ENCODE results near the gene LHX6.

LHX6 gene

GRCh38 chr9:122236681-122237080 lies 7.9 kb upstream of the LHX6 start:
- Histone ChIP-seq H3K4me3 (ENCODE audit: insufficient read depth, low read depth, low read length, poor library complexity, severe bottlenecking) (no peak overlapping the region), H3K4me1 (ENCODE audit: control insufficient read depth, insufficient read depth, low read length, poor library complexity, severe bottlenecking) (no peaks in the 10 kb centered on the region), H3K36me3 (ENCODE audit: control insufficient read depth, insufficient read depth, low read length) (peaks cover 13% of the 10 kb centered on the region), H3K27me3 (replicated peaks; ENCODE audit: control insufficient read depth, insufficient read depth, low read length, poor library complexity, severe bottlenecking) (no peaks in the 10 kb centered on the region), H3K9me3 (ENCODE audit: control insufficient read depth, low read length) (no peaks in the 10 kb centered on the region), H3K27ac (ENCODE audit: insufficient read depth, low read length, poor library complexity, severe bottlenecking) (no peak overlapping the region)
- DNase-seq, result no peak

GRCh38 chr9:122234022-122234748 lies 5.4 kb upstream of the LHX6 start:
- H3K36me3 ChIP-seq (ENCODE audit: control insufficient read depth, insufficient read depth, low read length), result no peaks in the 10 kb centered on the region
- peaks cover 10% of the 10 kb centered on the region for H3K27me3 ChIP-seq (replicated peaks; ENCODE audit: control insufficient read depth, insufficient read depth, low read length, poor library complexity, severe bottlenecking)
- H3K9me3 ChIP-seq (ENCODE audit: control insufficient read depth, low read length), result no peaks in the 10 kb centered on the region
- no peak overlapping the region for H3K4me3 ChIP-seq (ENCODE audit: insufficient read depth, low read depth, low read length, poor library complexity, severe bottlenecking)
- no peak overlapping the region for H3K27ac ChIP-seq (ENCODE audit: insufficient read depth, low read length, poor library complexity, severe bottlenecking)
- DNase-seq, result no peak
- H3K4me1 ChIP-seq (ENCODE audit: control insufficient read depth, insufficient read depth, low read length, poor library complexity, severe bottlenecking), result no peaks in the 10 kb centered on the region

- H3K9me3 ChIP-seq (ENCODE audit: control insufficient read depth, low read length), result no peaks in the 10 kb centered on the region
- H3K27ac ChIP-seq (ENCODE audit: insufficient read depth, low read length, poor library complexity, severe bottlenecking), result no peak overlapping the region
- no peaks in the 10 kb centered on the region for H3K36me3 ChIP-seq (ENCODE audit: control insufficient read depth, insufficient read depth, low read length)
- H3K27me3 ChIP-seq (replicated peaks; ENCODE audit: control insufficient read depth, insufficient read depth, low read length, poor library complexity, severe bottlenecking), result peaks cover 15% of the 10 kb centered on the region
- no peaks in the 10 kb centered on the region for H3K4me1 ChIP-seq (ENCODE audit: control insufficient read depth, insufficient read depth, low read length, poor library complexity, severe bottlenecking)
- DNase-seq, result no peak
- H3K4me3 ChIP-seq (ENCODE audit: insufficient read depth, low read depth, low read length, poor library complexity, severe bottlenecking), result no peak overlapping the region
Observed at GRCh38 chr9:122232796-122233306, 4.1 kb upstream of the LHX6 start.

- Histone ChIP-seq H3K36me3 (ENCODE audit: control insufficient read depth, insufficient read depth, low read length) (no peaks in the 10 kb centered on the region), H3K4me1 (ENCODE audit: control insufficient read depth, insufficient read depth, low read length, poor library complexity, severe bottlenecking) (no peaks in the 10 kb centered on the region), H3K9me3 (ENCODE audit: control insufficient read depth, low read length) (no peaks in the 10 kb centered on the region), H3K27me3 (replicated peaks; ENCODE audit: control insufficient read depth, insufficient read depth, low read length, poor library complexity, severe bottlenecking) (peaks cover 25% of the 10 kb centered on the region), H3K27ac (ENCODE audit: insufficient read depth, low read length, poor library complexity, severe bottlenecking) (no peak overlapping the region), H3K4me3 (ENCODE audit: insufficient read depth, low read depth, low read length, poor library complexity, severe bottlenecking) (no peak overlapping the region)
- DNase-seq, result no peak
Observed at GRCh38 chr9:122229485-122229837, 704 bp upstream of the LHX6 start.

- H3K36me3 ChIP-seq (ENCODE audit: control insufficient read depth, insufficient read depth, low read length), result no peaks in the 10 kb centered on the region
- H3K4me1 ChIP-seq (ENCODE audit: control insufficient read depth, insufficient read depth, low read length, poor library complexity, severe bottlenecking), result no peaks in the 10 kb centered on the region
- DNase-seq, result no peak
- no peak overlapping the region for H3K4me3 ChIP-seq (ENCODE audit: insufficient read depth, low read depth, low read length, poor library complexity, severe bottlenecking)
- H3K27ac ChIP-seq (ENCODE audit: insufficient read depth, low read length, poor library complexity, severe bottlenecking), result no peak overlapping the region
- H3K27me3 ChIP-seq (replicated peaks; ENCODE audit: control insufficient read depth, insufficient read depth, low read length, poor library complexity, severe bottlenecking), result peaks cover 25% of the 10 kb centered on the region
- no peaks in the 10 kb centered on the region for H3K9me3 ChIP-seq (ENCODE audit: control insufficient read depth, low read length)
Observed at GRCh38 chr9:122228191-122228567, 578 bp downstream of the LHX6 start.

- Histone ChIP-seq H3K27me3 (replicated peaks; ENCODE audit: control insufficient read depth, insufficient read depth, low read length, poor library complexity, severe bottlenecking) (peaks cover 25% of the 10 kb centered on the region), H3K4me1 (ENCODE audit: control insufficient read depth, insufficient read depth, low read length, poor library complexity, severe bottlenecking) (no peaks in the 10 kb centered on the region), H3K4me3 (ENCODE audit: insufficient read depth, low read depth, low read length, poor library complexity, severe bottlenecking) (no peak overlapping the region), H3K27ac (ENCODE audit: insufficient read depth, low read length, poor library complexity, severe bottlenecking) (no peak overlapping the region), H3K9me3 (ENCODE audit: control insufficient read depth, low read length) (no peaks in the 10 kb centered on the region), H3K36me3 (ENCODE audit: control insufficient read depth, insufficient read depth, low read length) (no peaks in the 10 kb centered on the region)
- no peak for DNase-seq
Observed at GRCh38 chr9:122227575-122227900, 1.2 kb downstream of the LHX6 start.

- Histone ChIP-seq H3K9me3 (ENCODE audit: control insufficient read depth, low read length) (no peaks in the 10 kb centered on the region), H3K4me1 (ENCODE audit: control insufficient read depth, insufficient read depth, low read length, poor library complexity, severe bottlenecking) (no peaks in the 10 kb centered on the region), H3K27me3 (replicated peaks; ENCODE audit: control insufficient read depth, insufficient read depth, low read length, poor library complexity, severe bottlenecking) (peaks cover 25% of the 10 kb centered on the region), H3K27ac (ENCODE audit: insufficient read depth, low read length, poor library complexity, severe bottlenecking) (no peak overlapping the region), H3K36me3 (ENCODE audit: control insufficient read depth, insufficient read depth, low read length) (no peaks in the 10 kb centered on the region), H3K4me3 (ENCODE audit: insufficient read depth, low read depth, low read length, poor library complexity, severe bottlenecking) (no peak overlapping the region)
- no peak for DNase-seq
Observed at GRCh38 chr9:122226758-122227574, 1.8 kb downstream of the LHX6 start.

- H3K27me3 ChIP-seq (replicated peaks; ENCODE audit: control insufficient read depth, insufficient read depth, low read length, poor library complexity, severe bottlenecking), result peaks cover 30% of the 10 kb centered on the region
- H3K27ac ChIP-seq (ENCODE audit: insufficient read depth, low read length, poor library complexity, severe bottlenecking), result no peak overlapping the region
- no peak overlapping the region for H3K4me3 ChIP-seq (ENCODE audit: insufficient read depth, low read depth, low read length, poor library complexity, severe bottlenecking)
- peaks cover 1% of the 10 kb centered on the region for H3K4me1 ChIP-seq (ENCODE audit: control insufficient read depth, insufficient read depth, low read length, poor library complexity, severe bottlenecking)
- no peaks in the 10 kb centered on the region for H3K36me3 ChIP-seq (ENCODE audit: control insufficient read depth, insufficient read depth, low read length)
- DNase-seq, result no peak
- no peaks in the 10 kb centered on the region for H3K9me3 ChIP-seq (ENCODE audit: control insufficient read depth, low read length)
Observed at GRCh38 chr9:122226142-122226757, 2.5 kb downstream of the LHX6 start.

- Histone ChIP-seq H3K4me1 (ENCODE audit: control insufficient read depth, insufficient read depth, low read length, poor library complexity, severe bottlenecking) (peaks cover 5% of the 10 kb centered on the region), H3K27ac (ENCODE audit: insufficient read depth, low read length, poor library complexity, severe bottlenecking) (no peak overlapping the region), H3K9me3 (ENCODE audit: control insufficient read depth, low read length) (no peaks in the 10 kb centered on the region), H3K36me3 (ENCODE audit: control insufficient read depth, insufficient read depth, low read length) (no peaks in the 10 kb centered on the region), H3K27me3 (replicated peaks; ENCODE audit: control insufficient read depth, insufficient read depth, low read length, poor library complexity, severe bottlenecking) (peaks cover 37% of the 10 kb centered on the region), H3K4me3 (ENCODE audit: insufficient read depth, low read depth, low read length, poor library complexity, severe bottlenecking) (no peak overlapping the region)
- no peak for DNase-seq
Observed at GRCh38 chr9:122225312-122226141, 3.2 kb downstream of the LHX6 start.
